Activated T-cell treated with anti-CD3 and anti-CD28 coated beads for 4 hours (primary cell): ENCODE results near the gene SLC6A13.

Experiments used
- DNase-seq: peaks from one replicate; pipeline ENCODE4 v3.0.0-alpha.2; 2020

SLC6A13 gene

GRCh38 chr12:213527-213932 lies 49.1 kb downstream of the SLC6A13 start:
- DNase-seq, result no peak

GRCh38 chr12:212715-213526 lies 49.7 kb downstream of the SLC6A13 start:
- DNase-seq, result no peak

- no peak for DNase-seq
Measured at GRCh38 chr12:212415-212714, 50.3 kb downstream of the SLC6A13 start.

GRCh38 chr12:211639-212414 lies 50.8 kb downstream of the SLC6A13 start:
- DNase-seq, result no peak

- no peak for DNase-seq
Measured at GRCh38 chr12:211142-211465, 51.5 kb downstream of the SLC6A13 start.

- no peak for DNase-seq
Measured at GRCh38 chr12:210277-211141, 52.1 kb downstream of the SLC6A13 start.

GRCh38 chr12:209851-210250 lies 52.8 kb downstream of the SLC6A13 start:
- DNase-seq, result no peak

GRCh38 chr12:209246-209645 lies 53.4 kb downstream of the SLC6A13 start:
- DNase-seq, result no peak

- no peak for DNase-seq
Measured at GRCh38 chr12:208813-209212, 53.8 kb downstream of the SLC6A13 start.

- no peak for DNase-seq
Measured at GRCh38 chr12:207804-208203, 54.8 kb downstream of the SLC6A13 start.

GRCh38 chr12:206746-207440 lies 55.7 kb downstream of the SLC6A13 start:
- no peak for DNase-seq

- no peak for DNase-seq
Measured at GRCh38 chr12:205026-205425, 57.6 kb downstream of the SLC6A13 start.

- no peak for DNase-seq
Measured at GRCh38 chr12:204261-204678, 58.4 kb downstream of the SLC6A13 start.

- DNase-seq, result no peak
Measured at GRCh38 chr12:203462-204260, 59.0 kb downstream of the SLC6A13 start.

GRCh38 chr12:203074-203461 lies 59.6 kb downstream of the SLC6A13 start:
- DNase-seq, result no peak

- no peak for DNase-seq
Measured at GRCh38 chr12:202081-202731, 60.4 kb downstream of the SLC6A13 start.

- DNase-seq, result no peak
Measured at GRCh38 chr12:201361-201760, 61.3 kb downstream of the SLC6A13 start.

GRCh38 chr12:198705-199104 lies 63.9 kb downstream of the SLC6A13 start:
- no peak for DNase-seq

- DNase-seq, result no peak
Measured at GRCh38 chr12:197911-198695, 64.5 kb downstream of the SLC6A13 start.

- DNase-seq, result no peak
Measured at GRCh38 chr12:197347-197746, 65.3 kb downstream of the SLC6A13 start.

- no peak for DNase-seq
Measured at GRCh38 chr12:196436-196835, 66.2 kb downstream of the SLC6A13 start.
